HG02970 (cell line): Measurements from ENCODE around the gene RCAN2.
"Not testable (repeated sequence)": the region's sequence is repeated elsewhere in the genome, so short reads cannot be mapped to it uniquely, and the experiment has no call there.

Source experiments
- ATAC-seq: cut with Tn5 transposase; IDR thresholded peaks from one replicate; pipeline ENCODE4 v1.9.1; 2021; ENCODE audit warnings: mild to moderate bottlenecking, moderate library complexity, moderate number of reproducible peaks; ENCODE audit not compliant: unreplicated experiment, low FRiP score

RCAN2 gene

DNA sequence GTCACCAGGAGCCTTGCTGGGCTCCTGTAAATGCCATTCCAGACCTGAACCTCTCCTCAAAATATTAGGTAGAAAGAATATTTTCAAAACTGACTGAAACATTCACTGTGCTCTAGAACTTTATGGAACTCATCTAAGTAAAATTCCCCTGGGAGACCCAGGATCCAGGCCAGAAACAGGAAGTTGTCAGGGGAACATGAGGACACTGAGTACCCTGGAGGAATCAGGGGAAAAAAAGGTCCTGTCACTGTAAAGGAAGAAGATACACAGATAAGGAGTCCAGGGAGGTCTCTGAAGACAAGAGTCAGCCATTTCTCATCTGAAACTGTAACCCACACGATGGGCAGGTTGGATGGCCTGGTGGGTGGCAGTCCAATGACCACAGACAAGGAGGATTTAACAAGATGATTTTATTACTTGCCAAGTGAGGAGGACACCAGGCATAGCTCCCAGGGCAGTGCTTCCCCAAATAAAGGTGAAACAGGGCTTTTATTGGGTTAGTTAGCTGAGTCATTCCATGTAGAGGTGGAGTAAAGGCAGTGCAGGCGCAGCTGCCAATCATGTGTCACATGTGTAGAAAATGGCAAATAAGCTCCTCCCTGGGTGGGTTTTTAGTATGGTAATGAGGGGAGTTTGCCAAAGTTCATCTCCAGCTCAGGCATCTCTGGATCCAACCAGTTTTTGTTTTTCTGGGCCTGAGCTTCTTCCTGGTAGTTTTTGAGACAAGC is 138.5 kb downstream of the RCAN2 start:
- no peak for ATAC-seq

DNA sequence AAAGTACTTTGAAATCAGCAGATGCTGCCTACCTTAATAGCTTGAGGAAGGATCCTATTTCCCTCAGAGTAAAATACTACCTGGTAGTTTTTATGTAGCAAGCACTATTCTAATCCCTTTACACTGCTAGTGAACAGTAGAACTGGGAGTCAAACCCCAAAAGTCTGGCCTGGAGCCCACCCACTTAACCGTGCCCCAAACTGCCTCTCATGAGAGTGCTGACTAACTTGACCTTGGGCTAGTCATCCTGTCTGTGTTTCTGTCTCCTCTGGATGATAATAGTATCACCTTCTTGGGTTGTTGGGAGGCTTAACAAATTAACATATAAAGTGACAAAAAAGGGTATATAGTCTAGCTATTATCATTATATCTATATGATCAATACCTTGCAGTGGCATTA is 140.5 kb downstream of the RCAN2 start:
- ATAC-seq = no peak

DNA sequence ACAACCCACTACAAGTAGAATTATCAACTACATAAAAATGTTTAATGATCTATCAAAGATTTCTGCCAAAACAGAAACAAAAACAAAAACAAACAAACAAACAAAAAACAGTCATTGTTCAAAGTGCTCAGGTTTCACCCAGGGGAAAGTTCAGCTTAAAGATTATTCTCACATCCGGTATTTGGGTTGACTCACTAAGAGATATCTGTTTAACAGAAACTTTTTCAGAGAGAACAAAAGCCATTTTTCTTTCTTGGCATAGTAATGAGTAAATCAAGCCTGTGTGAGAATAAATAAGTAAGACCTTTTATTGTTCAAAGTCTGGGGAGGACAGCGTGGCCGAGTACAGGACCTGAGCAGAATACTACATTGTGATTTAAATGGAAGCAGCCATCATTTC is 143.6 kb downstream of the RCAN2 start:
- no peak for ATAC-seq

DNA sequence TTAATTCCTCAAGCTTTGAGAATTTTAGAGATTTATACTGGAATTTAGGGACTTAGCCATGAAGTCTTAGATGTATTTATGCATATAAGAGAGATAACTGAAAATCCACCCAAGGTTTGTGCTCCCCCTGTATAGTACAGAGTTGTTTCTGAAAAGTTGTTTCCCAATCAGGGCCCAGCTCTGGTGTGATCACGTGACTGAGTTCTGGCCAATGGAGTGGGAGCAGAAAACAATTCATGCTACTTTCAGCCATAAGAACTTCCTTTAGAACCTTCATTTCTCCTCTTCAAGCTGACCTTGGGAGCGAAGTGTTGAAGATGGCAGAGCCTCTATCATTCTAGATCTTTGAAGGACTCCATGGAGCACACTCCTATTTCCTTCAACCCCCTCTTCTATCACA is 151.0 kb downstream of the RCAN2 start:
- no peak for ATAC-seq

DNA sequence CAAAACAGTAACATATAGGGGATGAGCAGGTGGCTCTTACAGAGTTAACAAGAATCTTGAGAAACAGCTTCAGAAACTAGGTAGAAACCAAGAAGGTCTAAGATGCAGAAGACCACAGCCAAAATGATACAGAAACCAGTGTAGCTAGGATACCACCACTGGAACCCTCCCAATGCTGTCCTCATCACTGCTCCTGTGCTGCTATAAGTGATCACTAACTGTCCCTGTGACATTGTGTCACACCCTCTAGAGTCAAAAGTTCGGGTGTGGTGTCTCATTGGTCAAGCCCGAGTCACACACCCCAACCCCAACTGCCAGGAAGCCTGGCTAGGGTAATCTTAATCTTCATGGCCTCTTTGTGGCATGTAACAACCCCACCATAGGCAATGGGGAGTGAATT is 153.1 kb downstream of the RCAN2 start:
- ATAC-seq = peak; percentile 85

DNA sequence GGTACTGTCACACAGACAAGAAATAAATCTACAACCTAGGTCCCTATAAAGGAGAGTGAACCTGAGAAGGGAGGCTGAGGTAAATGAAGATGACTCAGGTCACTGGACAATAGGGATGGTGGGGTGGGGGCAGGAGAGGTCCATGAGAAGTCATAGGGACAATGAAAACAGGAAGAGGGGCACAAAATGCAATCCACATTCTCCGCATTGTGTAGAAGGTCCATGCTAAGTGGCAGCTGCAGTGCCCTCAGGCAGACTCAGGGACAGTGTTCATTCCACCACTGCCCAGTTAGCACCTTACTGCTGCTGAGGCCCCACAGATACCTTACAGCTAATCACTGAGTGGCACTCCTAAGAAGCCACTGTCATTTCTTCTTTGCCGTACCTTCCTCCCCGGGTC is 156.8 kb downstream of the RCAN2 start:
- no peak for ATAC-seq

DNA sequence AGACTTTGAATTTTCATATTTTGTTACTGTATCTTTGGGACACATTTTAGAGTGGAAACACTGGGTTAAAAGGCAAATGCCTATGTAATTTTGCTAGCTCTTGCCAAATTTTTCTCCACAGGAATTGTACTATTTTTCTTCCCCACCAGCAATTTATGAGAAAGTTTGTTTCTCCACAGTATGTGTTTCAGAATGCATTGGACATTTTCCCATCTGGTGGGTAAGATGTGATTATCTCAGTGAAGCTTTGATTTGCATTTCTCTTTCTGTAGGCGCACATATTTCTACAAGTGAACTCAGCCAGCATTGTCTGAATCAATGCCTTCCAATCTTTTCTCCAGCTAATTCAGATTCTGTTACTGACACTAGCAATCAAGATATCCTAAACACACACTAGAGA is 157.8 kb downstream of the RCAN2 start:
- ATAC-seq = no peak

DNA sequence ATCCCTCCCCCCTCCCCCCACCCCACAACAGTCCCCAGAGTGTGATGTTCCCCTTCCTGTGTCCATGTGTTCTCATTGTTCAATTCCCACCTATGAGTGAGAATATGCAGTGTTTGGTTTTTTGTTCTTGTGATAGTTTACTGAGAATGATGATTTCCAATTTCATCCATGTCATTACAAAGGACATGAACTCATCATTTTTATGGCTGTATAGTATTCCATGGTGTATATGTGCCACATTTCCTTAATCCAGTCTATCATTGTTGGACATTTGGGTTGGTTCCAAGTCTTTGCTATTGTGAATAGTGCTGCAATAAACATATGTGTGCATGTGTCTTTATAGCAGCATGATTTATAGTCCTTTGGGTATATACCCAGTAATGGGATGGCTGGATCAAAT is 158.8 kb downstream of the RCAN2 start:
- not testable (repeated sequence) for ATAC-seq

DNA sequence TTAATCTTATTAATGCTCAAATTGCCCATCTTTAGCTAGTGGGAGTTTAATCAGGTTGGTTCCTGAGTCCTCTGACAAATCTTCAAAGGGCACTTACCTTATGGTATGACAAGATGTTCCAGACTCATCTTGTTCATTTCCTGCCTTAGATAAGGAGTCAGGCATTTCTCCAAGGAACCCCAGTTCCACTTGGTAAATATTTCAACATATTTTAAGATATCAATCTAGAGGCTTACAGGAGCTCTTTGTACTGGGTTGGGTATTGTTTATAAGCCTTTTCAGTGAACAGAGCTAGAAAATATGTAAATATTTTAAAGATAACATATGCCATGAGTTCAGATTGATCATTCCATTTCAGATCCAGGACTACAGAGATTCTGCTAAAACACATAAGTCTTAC is 159.8 kb downstream of the RCAN2 start:
- ATAC-seq = no peak

DNA sequence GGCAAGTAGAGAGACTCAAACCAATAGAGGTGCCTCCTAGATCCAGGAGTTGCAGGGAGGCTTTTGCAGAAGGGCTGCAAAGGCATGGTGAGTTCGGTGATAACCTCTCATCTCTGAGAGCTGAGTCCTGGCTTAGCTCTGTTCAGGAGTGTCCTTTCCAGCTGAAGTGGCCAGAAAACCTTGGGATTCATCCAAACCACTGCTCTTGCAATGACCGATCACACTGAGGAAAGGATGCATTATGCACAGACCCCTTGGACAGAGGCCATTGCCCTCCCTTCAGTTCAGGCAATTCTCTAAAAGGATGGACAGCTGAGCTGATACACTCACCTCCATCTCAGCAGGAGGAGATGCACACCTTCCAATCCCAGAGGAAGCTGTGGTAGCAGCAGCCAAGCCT is 161.7 kb downstream of the RCAN2 start:
- ATAC-seq = no peak

DNA sequence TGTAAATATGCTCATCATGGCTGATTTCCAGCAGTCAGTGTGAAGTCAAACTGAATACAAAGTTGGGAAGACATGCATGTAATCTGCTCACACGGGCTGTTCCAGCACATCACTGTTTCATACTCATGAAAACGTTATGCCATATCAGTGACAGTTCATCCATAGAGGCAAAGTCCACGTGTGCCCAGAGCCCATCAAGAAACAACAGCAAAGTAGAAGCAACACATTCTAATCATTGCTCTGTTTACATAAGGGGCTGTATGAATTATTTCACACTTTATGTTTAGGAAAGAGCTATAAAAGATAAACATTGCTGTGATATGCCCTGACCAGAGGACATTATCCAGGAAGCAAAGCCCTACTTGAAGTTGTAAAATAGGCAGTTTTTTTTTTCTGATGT is 163.5 kb downstream of the RCAN2 start:
- ATAC-seq = no peak

DNA sequence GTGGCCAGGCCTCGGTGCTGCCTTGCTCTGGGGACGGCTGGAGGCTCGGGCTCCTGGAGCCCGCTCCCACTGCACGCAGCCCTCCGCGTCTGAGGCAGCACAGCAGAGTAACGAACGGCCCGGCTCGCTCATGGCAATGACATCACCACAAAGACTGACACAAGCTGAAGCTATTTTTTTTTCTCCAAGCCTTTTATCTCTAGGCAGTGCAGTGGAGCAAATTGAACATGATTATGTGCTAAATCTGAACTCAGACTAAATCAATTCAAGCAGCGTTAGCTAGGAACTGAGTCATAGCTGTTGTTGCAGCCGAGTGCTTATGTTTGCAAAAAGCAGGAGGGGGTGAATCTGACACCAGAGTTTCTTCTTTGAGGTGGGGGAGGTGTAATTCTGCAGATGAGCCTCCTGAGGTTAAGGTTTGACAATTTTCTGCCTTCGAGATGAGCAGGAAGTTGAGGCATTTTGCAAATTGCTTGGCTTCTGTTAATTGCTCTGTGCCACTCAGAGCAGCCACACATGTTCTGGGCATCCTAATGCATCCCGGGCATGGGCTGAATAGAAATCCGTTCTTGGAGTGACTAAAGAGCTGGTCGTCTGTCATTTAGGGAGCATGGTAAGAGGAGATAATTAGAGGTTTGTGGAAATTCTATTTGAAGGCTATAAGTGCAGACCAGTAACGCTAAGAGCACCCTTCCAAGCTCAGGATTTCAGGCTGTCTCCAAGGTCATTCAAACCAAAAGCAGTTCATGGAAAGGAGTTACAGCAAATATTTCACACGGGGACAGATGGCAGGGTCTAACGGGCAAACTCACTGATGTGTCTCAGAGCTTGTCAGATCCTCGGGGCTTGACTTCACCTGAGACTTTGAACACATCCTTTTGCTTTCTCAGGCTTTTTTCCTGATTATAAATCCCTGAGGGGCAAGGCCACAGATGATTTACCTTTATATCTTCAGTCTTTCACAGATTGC is 165.4 kb downstream of the RCAN2 start:
- ATAC-seq = no peak

DNA sequence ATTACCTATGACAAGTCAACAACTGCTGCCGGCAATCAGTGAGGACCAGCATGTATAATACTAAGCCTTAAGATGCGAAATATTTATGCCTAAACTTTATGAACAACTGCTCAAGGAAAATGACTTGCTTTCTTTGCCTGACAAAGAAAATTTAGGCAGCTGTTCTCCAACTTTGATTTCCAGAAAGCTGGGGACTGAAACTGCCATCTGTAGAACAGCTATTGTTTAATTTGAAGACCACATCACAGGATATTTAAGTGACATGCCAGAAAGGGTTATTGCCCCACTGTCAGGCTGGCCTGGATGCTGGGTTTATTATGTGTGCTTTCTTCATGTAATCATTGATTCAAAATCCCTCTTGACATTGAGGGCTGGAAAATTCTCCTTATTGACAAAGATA is 166.5 kb downstream of the RCAN2 start:
- ATAC-seq = no peak

DNA sequence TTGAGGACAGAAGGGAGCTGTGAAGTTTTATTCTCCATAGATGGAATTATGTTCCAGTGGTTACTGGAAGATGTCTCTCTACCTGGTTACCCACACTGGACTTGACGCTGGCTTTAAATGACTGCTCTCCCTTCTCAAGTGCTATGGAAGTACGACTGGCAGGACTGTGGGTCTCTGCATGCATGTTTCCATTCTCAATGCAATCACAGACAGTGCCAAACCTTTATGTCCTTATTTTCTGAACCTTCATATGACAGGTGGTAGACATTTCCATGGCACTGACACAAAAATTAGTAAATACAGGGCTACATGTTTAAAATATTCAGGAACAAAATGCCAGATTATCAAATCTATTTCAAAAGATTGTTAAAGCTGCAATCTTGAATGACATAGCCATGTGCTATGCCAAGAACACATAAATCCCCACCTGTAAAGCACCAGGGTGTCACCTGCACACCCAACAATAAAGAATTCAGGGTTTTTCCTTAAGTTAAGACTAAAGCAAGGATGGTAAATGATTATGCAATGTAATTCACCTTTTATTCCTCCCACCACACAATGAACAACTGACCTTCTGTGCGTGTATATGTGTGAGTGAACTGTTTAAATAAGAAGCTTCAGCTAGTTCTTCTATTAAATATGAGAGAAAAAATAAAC is 167.2 kb downstream of the RCAN2 start:
- no peak for ATAC-seq

DNA sequence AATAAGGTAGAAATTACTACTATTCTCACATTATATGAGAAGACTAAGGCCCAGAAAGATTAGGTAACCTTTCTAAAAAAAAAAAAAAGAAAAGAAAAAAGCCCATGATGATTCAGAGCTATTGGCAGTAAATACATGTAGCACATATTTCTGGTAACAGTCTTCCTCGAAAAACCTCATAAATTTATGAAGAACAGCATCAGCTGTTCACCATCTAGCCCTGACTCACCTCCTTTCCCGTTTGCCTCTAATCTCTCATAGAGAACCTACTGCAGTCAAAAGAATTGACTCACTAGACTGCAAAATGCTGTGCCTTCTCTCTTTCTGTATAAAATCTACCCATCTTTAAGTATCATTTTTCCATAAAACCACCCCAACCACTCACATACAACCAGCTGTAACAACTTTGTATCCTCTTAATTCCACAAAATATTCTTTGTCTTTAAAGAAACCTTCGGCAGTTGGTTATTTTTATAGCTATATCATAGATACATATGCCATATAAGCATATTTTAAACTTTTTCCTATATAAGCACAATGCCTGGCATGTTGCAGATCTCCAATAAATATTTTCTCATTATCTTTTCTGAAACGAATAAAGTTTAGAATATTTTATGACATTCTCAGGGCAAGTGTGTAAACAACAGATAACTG is 167.8 kb downstream of the RCAN2 start:
- no peak for ATAC-seq

DNA sequence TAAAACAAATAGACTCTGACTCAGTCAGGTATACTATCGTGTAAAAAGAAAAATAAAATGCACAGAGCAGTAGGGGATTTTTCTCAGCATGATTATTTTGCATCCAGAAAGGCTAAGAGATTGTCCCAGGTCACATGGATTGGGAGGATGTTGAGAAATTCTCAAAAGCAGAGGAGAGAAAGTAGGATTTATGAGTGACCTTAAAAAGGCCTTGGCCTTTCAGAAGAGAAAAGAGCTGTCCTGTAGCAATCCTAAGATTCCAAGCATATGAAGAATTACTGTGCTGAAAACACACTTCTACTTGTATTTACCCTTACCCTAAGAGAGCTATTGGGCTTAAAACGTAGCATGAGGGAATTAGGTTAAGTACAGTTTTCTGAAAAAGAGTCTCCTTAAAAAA is 170.7 kb downstream of the RCAN2 start:
- ATAC-seq = no peak

DNA sequence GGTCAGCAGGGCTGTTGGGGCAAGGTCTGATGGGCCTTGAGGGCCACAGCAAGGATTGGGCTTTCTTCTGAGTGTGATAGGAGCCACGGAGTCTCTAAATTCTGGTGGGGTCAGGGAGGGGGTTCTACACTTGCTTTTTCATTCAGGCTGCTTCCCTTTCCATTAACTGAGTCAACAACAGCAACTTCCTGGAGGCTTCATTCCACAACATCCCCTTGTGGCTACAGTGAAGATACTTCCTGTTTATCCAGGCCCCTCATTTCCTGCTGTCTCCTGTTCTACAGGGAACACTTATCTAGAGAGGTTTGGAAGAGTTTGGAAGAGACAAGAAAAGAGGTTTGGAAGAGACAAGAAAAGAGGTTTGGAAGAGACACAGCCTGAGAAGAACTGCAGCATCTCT is 175.7 kb downstream of the RCAN2 start:
- ATAC-seq = no peak

DNA sequence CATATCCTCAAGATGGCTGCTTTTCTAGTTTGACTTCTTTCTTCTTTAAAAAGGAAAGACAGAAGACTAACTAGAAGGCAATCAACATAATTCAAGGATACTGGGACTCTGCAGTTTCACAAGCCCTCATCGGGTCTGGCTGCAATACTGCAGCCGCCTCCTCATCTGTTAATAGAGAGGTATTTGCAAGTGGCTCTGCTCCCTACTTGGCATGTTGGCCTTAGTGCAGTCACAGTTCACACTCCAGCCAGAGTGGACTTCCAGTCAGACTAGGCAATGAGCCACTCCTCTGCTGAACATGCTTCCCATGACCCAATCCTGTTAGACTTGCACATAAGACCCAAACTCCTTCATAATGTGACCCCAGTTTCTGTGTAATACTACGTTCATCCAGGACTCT is 178.6 kb downstream of the RCAN2 start:
- no peak for ATAC-seq

DNA sequence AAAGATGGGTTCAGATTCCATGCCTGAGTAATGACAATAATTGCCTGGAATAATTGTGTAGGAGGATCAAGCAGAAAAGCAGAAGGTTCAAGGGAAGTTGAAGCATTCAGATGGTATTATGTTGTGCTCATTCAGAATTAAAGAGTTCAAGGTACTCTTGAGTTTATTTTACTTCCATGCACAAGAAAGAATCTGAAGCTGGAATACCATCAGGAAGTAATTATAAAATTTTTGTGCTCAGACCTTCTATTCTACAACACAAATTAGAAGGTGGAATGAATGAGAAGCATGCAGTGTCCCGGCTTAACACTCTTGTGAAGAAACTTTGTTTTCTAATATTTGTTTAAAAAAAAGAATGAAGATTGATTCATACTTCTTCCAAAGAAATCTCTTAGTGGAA is 181.1 kb downstream of the RCAN2 start:
- ATAC-seq = no peak

DNA sequence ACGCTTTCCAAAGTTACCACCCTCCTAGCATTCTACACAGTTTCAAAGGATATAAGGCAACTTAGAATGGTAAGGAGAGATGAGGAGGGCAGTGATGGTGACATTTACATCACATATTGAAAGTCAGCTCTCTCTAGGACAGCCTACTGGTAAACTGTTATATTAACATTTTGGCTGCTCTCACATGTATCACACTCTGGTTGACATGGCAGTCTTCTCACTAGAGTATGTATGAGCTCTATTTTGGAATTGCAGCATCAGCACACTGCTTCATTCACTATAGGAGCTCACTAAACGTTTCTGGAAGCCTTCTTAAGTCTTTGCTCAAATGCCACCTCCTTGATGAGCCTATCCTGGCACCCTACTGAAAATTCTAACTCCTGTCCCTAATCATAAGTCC is 184.8 kb downstream of the RCAN2 start:
- no peak for ATAC-seq

DNA sequence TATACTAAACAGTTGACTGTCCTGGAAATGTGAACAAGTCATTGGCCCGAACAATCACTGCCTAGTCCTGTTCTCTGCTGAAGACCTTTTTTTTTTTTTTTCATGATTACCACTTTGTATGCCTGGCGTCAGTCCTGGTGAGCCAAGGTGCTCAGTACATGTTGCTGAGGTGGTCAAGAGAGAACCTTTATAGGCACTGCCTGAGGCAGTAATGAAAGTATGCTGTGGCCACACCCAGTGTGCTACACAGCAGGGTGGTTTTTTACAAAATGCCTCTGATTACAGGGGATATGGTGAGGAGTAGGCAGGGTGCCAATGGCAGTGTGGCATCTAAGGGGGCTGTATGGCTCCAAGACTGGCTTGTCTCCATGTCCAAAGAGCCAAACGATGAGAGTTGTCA is 185.4 kb downstream of the RCAN2 start:
- ATAC-seq = no peak
